NCI-H1436 treated with DMSO at 0.1 percent for 48 hours (cell line): ENCODE results near the gene POLR2F.

Source experiments
- DNase-seq: peaks from one replicate; lab custom pipeline; 2025; lab: John Stamatoyannopoulos, UW

POLR2F gene

DNA sequence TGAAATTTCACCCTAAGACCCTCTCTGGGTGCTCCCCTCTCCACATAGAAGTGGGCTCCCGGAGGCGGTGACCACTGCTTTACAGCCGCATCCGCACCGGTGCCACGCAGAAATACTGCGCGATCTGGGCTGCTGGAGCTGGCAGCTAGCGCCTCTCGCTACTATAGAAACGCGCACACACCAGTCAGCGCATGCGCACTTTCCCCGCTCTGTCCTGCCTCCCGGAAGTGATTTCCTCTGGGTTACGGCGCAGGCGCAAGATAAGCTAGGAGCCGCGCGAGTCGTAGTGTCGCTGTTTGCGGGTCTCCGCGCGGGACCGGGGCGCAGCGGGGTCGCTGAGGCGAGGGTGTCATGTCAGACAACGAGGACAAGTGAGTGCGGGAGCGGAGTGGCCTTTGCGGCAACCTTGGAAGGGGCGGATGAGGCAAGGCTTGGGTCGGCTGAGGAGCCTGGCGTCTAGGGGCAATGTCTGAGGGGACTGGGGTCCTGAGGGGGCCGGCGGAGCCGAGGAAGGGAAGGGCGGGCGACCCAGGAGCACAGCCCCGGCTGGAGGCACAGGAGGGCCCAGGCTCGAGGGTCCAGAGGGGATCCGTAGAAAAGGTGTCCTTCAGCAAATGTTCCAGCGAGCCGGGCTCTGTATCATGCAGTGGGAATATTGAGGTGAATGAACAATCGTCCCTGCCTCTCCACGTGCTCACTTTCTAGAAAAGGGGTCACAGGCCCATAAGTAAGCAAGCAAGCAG is at the start of gene POLR2F, which contains the start of gene C22orf23:
Gene POLR2F (plus strand): TSS at position 263 of the 743 bp plus-strand sequence. CDS start 89 bp downstream, at position 352.
Gene C22orf23 (minus strand): TSS at position 165 of the 743 bp plus-strand sequence. CDS start 452 bp downstream, outside the sequence.
- DNase-seq = peak; percentile 83

DNA sequence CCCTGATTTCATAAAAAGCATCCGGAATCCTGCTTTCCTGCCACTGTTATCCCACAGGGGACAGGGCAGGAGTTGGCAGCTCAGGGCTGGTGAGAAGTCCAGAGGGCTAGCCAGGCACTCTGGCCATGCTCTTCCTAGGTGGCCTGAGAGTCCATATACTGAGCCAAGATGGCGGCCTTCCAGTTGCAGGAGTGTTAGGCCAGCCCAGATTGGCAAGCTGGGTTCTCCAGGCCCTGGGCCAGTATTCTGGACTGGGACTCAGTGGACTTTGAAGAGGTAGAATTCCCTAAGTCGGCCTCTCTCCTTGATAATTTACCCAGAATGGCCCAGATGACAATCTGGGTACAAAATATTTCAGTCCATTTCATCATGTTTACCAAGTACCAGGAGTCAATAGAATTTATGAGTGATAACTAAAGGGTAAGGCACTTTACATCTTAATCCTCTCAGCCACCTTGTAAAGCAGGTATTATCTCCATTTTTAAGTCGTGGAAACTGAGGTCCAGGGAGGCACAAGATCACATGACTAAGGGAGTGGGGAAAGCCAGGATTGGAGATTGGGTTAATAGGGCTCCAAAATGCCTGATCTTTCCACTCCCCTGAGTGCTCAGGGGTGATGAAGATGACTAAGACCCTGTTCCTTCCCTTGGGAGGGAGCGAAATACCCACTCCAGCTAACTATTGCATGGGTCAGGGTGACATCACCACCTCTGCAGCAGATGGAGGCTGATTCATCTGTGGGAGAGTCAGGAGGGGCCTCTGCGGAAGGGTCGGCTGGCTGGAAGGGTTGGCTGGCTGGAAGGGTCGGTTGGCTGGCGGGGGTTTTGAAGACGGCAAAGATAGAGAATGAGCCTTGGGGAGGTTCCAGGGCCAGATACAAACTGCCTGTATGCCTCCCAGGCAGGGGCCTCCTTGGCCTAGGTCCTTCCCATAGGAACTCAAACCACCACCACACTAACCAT is 48.6 kb upstream of the POLR2F start:
- no peak for DNase-seq

DNA sequence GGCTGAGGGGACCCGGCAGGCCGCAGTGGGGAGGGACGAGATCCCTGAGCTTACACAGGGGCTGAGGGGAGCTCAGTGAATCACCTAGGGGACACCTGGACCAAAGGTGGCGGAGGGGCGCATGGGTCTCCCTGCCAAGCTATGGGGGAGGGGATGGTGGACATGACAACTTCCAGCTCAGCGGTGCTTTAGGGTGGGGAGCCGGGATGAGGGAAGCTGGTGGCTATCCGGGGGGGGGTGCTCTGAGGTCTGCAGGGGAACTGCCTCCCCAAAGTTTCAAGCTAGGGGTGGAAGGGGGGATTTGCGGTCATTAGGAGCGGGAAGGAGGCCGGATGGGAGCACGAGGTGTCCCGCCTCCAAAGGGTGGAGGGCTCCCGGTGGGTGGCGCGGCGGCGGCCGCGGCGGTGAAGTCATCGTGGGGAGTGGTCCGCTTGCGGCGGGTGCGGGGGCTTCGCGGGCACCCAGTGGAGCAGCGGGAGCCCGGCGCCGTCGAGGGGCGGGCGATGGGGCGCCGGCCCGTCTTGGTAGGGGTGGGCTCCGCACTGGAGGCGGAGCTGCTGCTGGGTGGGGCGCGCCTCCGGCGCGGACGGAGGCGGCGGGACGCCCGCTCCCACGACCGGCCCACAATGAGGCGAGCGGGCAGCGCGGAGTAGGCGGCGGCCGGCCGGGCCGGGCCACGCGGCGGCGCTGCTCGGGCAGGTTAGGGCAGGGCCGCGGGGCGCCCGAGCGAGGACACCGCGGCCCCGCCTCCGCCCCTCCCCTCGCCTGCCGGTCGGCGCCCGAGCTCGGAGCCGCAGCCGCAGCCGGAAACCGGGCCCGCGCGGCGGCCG is 47.8 kb upstream of the POLR2F start, which contains the start of gene MICALL1:
Gene MICALL1 (plus strand): TSS at position 764 of the 830 bp plus-strand sequence. CDS start 126 bp downstream, outside the sequence.
- no peak for DNase-seq

DNA sequence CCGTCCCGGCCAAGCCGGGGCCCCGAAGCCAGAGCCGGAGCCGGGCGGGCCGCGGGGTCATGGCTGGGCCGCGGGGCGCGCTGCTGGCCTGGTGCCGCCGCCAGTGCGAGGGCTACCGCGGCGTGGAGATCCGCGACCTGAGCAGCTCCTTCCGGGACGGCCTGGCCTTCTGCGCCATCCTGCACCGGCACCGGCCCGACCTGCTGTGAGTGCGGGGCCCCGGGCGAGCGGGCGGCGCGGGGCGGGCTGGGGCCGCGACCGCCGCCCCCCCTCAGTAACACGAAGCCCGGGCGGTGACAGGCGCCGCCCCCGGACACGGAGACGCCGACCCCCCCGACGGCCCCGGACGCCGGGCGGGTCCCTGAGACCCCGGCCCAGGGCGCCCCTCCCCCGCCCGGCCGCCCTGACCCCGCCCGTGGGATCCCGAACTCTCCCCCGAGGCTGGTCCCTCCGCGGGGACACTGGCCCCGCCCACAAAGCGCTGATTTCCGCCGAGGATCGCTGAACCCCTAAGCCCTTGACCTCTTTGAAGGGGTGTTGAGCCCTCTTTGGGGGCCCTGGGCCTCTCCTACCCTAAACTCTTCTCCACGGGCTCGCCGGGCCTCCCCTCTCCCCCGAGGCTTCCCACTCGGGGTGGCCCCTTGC is 47.0 kb upstream of the POLR2F start:
- DNase-seq = no peak

DNA sequence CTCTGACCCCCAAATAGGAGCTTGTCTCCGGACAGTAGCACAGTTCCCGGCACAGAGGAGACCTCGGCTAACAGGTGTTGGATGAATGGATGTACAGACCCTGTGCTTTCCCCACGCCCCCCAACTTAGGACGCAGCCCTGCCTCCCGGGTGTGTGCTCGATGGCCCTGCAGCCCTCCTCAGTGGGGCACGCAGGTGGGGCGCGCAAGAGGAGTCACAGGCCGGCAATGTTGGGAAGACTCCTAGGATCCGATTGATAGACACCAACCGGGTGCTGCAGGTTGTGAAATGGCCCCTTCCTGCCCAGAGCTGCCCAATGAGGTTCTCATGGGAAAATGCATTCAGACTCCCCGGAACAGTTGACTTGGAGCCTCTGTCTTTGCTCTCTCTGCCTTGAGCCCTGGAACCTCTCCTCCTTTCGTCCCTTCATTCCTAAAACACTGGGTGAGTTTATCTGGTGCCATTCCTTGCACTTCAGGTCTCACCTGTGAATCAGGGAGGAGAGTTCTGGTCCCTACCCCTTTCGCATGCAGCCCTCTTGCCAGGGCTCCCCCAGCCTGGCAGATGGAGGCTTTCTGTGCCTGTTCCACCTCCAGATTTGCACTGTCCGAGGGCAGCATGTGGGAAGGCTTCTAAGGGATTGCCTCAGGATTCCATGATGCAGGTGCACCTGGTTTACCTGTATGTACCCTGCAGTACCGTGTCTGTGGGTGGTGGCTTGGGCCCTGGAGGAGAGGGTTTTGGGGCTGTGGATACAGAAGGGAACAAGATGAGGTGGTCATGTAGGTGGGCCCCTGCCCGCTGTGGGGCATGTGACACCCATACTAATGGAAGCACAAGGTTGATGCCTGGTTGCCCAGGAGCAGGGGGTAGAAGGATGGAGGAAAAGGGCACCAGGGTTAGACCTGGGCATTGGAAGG is 46.2 kb upstream of the POLR2F start:
- no peak for DNase-seq

DNA sequence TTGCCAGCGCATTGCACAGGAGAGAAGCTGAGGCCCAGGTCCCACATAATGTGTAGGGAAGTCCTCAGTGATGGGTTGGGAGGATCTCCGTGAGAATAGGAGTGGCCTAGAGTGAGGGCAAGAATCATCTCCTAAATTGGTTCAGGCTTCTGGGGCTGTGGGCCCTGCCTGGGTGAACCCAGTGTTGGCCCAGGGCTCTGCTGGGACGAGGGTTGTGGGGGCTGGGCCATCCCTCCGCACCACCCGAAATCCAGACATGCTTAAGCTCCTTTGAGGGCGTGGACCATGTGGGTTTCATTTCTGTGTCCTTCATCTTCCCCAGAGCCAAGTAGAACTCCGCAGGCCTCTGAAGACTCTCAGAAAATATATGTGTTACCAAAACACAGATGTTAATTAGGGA is 43.7 kb upstream of the POLR2F start:
- DNase-seq = no peak

DNA sequence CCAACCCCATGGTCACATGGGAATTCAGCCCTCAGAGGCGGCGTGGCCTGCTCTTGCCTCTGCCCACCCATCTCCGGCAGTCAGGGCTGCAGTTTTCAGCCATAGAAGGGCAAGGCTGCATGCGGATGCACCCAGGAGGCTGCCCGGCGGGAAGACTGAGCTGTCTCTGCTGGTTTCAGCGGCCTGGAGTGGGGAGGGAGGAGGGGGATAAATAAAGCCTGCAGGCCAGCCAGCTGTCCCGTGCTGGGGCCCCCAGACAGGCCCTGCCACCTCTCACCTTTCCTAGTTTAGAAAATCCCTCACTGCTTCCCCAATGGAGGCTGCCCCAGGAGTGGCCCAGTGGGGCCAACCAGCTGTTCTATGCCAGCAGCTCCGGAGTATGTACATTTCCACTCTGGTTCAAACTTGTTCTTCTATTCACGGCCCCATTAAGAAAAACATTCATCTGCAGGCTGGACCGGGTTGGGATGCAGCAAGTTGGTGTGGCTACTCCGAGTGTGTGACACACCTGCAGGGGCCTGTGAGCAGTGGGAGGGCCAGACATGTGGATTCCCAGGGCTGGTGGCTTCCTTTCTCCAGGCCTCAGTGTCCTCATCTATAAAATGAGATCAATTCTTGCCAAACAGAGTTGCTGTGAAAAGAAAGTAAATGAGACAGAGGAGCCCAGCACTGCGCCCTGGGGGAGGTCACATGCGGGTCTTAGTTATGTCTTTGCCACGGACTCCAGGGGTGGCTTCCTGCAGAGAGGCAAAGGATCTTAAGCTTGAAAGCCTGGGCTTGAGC is 42.4 kb upstream of the POLR2F start:
- no peak for DNase-seq

DNA sequence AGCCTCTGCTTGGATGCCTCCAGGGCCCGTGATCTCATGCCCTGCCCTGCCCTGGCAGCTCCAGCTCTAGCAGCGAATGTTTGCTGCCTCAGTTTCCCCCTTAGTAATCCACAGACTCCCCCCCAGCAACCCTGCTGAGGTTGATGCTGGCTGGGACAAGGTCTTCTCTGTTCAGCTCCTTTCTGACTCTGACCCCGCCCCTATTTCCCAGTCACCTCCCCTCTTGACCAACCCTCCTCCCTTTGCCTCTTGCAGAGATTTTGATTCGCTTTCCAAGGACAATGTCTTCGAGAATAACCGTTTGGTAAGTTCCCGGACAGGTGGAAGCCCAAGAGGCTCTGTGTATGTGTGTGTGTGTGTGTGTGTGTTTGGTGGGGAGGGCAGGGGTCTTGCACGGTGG is 41.8 kb upstream of the POLR2F start:
- no peak for DNase-seq

DNA sequence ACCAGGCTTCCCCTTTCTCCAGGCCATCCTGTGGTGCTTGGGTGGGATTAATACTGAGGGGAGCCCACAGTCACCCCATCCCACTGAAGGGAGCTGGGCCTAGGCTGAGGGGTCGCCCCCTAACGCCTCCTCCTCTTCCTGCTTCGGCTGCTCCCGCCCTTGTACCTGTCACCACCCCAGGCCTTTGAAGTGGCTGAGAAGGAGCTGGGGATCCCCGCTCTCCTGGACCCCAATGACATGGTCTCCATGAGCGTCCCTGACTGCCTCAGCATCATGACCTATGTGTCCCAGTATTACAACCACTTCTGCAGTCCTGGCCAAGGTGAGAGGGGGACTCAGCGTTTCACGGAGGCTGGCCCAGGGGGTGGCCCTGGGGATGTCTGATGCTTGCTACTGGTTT is 41.3 kb upstream of the POLR2F start:
- DNase-seq = no peak

DNA sequence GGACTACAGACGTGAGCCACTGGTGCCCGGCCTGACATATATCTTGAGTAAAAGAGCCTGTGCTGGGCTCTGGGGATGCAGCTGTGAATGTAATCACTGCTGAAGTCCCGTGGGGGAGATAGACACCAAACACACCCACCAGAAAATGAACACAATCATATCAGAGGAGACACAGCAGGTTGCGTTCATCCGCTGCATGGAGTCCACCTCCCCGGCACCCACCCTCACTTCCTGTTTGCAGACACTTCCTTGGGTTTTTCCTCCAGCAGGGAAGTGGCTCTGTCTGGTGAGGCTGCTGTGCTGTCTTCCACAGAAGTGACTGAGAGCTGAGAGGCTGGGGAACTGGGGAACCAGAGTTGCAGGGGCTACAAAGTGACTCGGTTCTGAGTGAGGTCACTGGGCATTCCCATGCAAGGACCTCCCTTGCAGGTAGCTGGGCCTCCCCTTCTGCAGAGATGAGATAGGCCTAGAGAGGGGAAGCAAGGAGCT is 40.2 kb upstream of the POLR2F start:
- DNase-seq = no peak

DNA sequence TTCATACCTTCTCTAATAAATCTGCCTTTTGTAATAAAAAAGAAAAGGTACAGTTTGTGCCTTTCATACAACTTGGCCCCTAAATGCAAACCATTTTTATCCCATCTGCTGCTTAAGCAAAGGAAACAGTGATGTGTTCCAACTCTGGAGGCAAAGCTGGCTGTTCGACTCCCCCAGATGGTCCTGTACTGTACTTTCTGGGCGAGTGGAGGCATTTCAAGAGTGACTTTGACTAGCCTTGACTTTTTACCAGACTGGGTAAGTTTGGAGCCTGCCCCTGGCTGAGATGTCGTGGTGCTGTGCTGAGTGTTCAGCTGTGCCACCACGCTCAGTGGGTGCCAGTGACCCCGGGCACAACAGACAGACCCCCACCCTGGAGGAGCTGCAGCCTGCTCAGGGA is 37.2 kb upstream of the POLR2F start:
- no peak for DNase-seq

DNA sequence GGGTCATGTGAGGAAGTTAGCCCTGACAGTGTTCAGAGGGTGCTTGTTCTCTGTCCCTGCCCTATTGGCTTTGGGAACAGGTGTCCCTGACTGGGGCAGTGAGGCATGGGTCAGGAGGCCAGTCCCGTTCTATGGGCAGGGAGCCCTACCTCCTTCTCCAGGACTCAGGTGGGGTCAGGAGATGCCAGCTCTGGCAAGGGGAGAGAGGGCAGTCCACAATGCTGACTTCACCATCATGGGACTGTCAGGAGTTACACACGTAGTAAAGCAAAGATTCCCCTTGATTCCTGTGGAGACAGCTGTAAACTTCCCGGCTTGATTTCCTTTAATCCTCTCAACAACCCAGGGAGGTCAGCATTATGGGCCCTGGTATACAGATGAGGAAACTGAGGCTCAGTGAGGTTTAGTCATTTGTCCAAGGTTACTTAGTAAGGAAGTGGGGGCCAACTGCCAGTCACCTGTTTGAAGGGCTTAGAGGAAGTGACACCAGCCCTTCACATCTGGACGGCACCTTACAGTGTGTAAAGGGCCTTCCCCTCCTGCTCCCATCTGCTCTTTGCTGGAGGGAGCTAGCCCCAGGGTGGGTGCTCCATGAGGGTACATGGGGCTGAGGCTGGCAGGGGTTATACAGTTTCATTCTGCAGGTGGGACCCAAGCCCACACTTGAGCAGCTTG is 35.5 kb upstream of the POLR2F start:
- no peak for DNase-seq

DNA sequence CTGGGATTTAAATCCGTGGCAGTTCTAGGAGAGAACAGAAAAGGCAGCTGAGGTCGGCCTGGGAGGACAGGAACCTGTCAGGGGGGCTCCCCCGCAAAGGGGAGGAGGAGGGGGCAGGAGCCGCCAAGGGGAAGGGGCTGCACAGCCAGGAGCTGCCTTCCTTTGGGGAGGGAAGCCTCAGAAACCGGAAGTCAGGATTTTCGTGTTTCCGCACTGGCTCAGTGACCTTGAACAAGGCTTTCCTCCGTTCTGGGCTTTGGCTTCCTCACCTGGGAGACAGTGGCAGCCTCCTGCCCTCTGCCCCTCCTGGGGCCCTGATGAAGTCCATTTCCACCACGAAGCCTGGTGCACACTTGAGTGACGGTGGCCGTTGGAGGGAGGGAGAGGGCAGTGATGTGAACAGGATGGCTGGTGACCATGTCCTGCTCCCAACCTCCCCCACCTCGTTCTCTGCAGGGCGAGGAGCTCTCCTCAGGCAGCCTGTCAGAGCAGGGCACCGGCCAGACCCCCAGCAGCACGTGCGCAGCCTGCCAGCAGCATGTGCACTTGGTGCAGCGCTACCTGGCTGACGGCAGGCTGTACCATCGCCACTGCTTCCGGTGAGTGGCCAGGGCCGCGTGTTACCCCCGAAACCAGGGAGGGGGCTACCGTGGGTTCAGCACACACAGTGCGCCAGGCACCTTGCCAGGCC is 34.8 kb upstream of the POLR2F start:
- no peak for DNase-seq

DNA sequence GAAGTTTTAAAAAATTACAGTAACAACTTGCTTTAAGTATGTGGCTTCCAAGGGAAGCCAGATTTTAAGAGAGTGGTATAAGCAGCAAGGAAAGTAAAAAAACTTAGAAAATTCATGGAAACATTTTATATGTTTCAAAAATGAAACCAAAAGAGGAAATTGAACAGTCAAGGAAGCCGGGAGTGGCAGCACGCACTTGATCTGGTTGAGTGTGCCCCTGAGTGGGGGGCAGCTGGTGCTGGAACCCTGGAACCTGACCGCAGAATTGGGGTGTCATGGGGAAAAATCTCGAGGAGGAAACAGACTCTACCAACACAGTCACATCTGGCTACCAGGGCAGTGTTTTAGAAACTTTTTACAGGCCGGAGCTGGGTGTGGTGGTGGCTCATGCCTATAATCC is 33.4 kb upstream of the POLR2F start:
- no peak for DNase-seq

DNA sequence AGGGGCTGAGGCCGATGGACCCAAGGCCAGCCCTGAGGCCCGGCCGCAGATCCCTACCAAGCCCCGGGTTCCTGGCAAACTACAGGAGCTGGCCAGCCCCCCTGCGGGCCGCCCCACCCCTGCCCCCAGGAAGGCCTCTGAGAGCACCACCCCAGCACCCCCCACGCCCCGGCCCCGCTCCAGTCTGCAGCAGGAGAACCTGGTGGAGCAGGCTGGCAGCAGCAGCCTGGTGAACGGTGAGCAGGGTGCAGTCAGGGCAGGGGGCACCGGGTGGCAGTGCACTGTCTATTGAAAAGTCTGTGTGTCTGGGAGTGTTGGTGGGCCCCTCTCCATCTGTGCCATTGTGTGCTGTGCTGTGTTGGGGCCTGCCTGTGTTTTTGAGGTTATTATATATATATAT is 31.3 kb upstream of the POLR2F start:
- no peak for DNase-seq

DNA sequence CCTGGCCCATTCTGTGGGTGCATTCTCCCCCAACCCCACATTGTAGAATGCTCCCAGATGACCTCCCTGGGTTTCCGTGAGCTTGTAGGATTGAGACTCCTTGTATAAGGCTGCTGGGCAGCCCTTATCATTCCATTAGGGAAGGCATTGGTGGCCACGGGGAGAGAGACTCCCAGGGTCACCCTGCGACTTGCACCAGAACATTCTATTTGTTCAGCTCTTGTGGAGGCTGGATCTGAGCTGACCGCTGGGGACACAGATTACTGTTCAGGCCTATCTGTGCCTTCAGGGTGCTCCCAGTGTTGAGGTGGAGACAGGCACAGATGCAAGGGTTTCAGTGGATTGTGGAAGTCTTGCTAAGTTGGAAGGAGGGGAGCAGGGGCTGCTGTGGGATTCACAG is 29.6 kb upstream of the POLR2F start:
- DNase-seq = no peak

DNA sequence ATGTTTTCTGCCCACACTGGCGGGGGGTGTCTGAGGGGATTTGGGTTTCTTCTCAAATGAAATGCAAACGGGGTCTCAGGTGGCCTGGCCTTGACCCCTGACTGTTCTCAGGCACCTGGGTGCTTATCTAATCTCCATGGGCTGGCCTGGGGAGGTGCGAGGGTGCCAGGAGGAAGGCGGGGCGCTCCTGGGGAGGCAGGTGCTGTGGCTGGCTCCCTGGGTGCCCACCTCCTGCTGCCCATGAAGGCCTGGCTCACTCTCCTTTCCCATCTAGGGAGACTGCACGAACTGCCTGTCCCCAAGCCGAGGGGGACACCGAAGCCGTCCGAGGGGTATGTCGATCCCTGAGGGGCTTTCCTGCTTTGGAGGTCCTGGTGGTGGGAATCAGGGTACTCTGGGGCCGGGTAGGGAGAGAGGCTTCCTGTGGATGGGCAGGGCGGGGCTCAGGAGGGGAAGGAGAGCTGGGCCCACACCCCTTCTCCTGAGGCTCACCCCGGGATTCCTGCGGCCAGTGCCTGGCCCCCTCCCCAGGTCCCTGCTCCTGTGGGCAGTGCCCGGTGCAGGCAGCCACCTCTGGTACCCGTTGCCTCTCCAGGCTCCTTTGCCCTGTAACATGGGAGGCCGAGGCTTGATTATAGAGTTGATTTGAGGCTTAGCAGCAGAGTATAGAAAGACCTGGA is 29.0 kb upstream of the POLR2F start:
- DNase-seq = no peak

DNA sequence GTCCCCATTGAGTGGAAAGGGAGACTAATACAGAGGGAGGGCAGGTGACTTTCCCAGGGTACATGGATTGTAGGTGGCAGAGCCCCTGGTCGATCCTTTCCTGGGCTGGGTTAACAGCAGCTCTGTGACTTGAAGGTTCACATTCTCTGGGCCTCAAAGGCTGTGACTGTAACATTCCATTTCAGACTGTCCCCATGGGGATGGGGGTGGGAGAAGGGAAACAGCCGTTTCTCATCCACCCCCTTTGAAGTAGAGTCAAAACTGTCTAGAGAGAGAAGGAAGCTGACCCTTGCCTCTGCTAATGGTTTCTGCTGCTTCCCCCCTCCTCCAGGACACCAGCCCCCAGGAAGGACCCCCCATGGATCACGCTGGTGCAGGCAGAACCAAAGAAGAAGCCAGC is 28.2 kb upstream of the POLR2F start:
- no peak for DNase-seq
